K562 (cell line): ENCODE results near the gene SYNGR1.

Source experiments
- POLR2A ChIP-seq: fragments of 450-650 bp; conservative IDR thresholded peaks from 2 replicates; pipeline ENCODE4 v1.6.1; 2016
- TF ChIP-seq, protein P1 (sequence below), 3 experiments: IDR thresholded peaks in 2 of 3; conservative IDR thresholded peaks in 1 of 3; 2 replicates each; pipeline ENCODE4 v1.5.1; 2011 to 2012; ENCODE audit warnings: low read length in 3 of 3, mild to moderate bottlenecking in 3 of 3, control low read depth in 2 of 3, improper control_type of control experiment in 1 of 3, inconsistent platforms in 1 of 3, low read depth in 1 of 3, mixed read lengths in 1 of 3, moderate library complexity in 1 of 3; ENCODE audit not compliant: insufficient read depth in 2 of 3
- TF ChIP-seq, protein P2 (sequence below): sonication (generic); formaldehyde crosslinking; IDR thresholded peaks from 2 replicates; pipeline ENCODE4 v1.8.0; 2022; ENCODE audit warnings: mild to moderate bottlenecking, missing genetic modification reagents
- TF ChIP-seq, protein P3 (sequence below): sonication (generic); formaldehyde crosslinking; IDR thresholded peaks from 2 replicates; pipeline ENCODE4 v1.9.0; 2022; ENCODE audit warnings: mild to moderate bottlenecking, missing genetic modification reagents

DNA sequence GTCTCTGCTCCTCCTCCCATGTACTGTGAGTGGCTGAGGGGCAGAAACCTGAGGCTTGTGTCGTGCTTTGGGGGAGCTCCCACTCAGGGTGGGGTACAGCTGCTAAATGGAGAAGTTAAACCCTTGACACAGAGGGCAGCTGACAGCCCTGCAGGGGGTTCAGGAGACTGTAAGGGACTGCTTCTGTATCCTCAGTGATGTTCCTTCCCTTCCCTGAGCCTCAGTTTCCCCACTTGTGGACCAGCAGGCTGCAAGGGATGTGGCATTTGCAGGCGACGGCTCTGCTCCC, 15.6 kb downstream of the SYNGR1 start:
- TF ChIP-seq, protein P1, sequence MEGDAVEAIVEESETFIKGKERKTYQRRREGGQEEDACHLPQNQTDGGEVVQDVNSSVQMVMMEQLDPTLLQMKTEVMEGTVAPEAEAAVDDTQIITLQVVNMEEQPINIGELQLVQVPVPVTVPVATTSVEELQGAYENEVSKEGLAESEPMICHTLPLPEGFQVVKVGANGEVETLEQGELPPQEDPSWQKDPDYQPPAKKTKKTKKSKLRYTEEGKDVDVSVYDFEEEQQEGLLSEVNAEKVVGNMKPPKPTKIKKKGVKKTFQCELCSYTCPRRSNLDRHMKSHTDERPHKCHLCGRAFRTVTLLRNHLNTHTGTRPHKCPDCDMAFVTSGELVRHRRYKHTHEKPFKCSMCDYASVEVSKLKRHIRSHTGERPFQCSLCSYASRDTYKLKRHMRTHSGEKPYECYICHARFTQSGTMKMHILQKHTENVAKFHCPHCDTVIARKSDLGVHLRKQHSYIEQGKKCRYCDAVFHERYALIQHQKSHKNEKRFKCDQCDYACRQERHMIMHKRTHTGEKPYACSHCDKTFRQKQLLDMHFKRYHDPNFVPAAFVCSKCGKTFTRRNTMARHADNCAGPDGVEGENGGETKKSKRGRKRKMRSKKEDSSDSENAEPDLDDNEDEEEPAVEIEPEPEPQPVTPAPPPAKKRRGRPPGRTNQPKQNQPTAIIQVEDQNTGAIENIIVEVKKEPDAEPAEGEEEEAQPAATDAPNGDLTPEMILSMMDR (IDR thresholded peaks at IDR 0.05 in 2 of 3, conservative IDR thresholded peaks at IDR 0.05 in 1 of 3; ENCODE audit: insufficient read depth in 2 of 3, low read depth in 1 of 3, low read length in 3 of 3): no peak
- TF ChIP-seq, protein P2, sequence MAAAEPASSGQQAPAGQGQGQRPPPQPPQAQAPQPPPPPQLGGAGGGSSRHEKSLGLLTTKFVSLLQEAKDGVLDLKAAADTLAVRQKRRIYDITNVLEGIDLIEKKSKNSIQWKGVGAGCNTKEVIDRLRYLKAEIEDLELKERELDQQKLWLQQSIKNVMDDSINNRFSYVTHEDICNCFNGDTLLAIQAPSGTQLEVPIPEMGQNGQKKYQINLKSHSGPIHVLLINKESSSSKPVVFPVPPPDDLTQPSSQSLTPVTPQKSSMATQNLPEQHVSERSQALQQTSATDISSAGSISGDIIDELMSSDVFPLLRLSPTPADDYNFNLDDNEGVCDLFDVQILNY (CRISPR knock-in tag): no peak
- TF ChIP-seq, protein P3, sequence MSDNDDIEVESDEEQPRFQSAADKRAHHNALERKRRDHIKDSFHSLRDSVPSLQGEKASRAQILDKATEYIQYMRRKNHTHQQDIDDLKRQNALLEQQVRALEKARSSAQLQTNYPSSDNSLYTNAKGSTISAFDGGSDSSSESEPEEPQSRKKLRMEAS (CRISPR knock-in tag): no peak
- no peak for TF ChIP-seq POLR2A
